ENCODE data around the gene TLNRD1.

DNA sequence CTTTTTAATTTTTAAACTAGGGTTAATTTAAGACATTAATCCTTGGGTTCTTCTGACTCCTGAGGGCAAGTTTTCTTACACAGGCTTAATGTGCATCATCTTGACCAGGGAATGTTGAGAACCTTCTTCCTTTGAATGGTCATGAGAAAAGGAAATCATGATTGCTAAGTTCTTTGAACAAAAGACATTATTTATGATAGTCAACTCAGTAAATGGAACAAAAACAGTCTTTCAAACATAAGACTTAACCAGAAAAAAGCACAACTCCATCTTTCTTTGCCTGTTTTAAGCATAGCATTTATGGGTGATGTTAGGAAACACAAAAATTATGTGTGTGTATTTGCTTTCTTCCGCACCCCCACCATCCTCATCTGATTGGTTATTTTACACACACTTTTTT, 5.4 kb downstream of the TLNRD1 start:
- TF ChIP-seq, protein P1, sequence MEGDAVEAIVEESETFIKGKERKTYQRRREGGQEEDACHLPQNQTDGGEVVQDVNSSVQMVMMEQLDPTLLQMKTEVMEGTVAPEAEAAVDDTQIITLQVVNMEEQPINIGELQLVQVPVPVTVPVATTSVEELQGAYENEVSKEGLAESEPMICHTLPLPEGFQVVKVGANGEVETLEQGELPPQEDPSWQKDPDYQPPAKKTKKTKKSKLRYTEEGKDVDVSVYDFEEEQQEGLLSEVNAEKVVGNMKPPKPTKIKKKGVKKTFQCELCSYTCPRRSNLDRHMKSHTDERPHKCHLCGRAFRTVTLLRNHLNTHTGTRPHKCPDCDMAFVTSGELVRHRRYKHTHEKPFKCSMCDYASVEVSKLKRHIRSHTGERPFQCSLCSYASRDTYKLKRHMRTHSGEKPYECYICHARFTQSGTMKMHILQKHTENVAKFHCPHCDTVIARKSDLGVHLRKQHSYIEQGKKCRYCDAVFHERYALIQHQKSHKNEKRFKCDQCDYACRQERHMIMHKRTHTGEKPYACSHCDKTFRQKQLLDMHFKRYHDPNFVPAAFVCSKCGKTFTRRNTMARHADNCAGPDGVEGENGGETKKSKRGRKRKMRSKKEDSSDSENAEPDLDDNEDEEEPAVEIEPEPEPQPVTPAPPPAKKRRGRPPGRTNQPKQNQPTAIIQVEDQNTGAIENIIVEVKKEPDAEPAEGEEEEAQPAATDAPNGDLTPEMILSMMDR (IDR thresholded peaks at IDR 0.05; ENCODE audit: insufficient read depth, low read length, poor library complexity, severe bottlenecking), result no peak
- no peak for TF ChIP-seq EZH2phosphoT487 (conservative IDR thresholded peaks at IDR 0.05; ENCODE audit: low read length)
